Activated T-cell treated with anti-CD3 and anti-CD28 coated beads, Interleukin-2, amount 50 U/mL, for 72 hours (primary cell): ENCODE data around the gene METTL15. TPM values are rescaled to one million over a fixed set of nuclear protein-coding genes. Genes with fewer than 3 reads are reported as not detected.
"Not testable (repeated sequence)": the region's sequence is repeated elsewhere in the genome, so short reads cannot be mapped to it uniquely, and the experiment has no call there.

ENCODE experiments used
- ATAC-seq, 2 donors: fragments of 150-1000 bp; cut with Tn5 transposase; replicated peaks in 1 of 2; 2 replicates each; pipeline ENCODE4 v1.10.0; 2021; ENCODE audit warnings: moderate library complexity in 2 of 2, mild to moderate bottlenecking in 1 of 2
- DNase-seq, 2 donors: peaks; one replicate each; pipeline ENCODE4 v3.0.0; 2021 to 2022; ENCODE audit warnings: mixed read lengths in 1 of 2
- H3K27ac Mint-ChIP-seq: one replicate; pipeline ENCODE4 v1.8.0; 2022; ENCODE audit warnings: mild to moderate bottlenecking, moderate library complexity, mixed read lengths
- H3K27me3 Mint-ChIP-seq: one replicate; pipeline ENCODE4 v1.8.0; 2022; ENCODE audit warnings: low read depth, mixed read lengths
- H3K36me3 Mint-ChIP-seq, 2 donors: one replicate each; pipeline ENCODE4 v1.8.0; 2022; ENCODE audit warnings: mixed read lengths in 2 of 2, mild to moderate bottlenecking in 1 of 2; ENCODE audit not compliant: insufficient read depth in 2 of 2
- H3K4me1 Mint-ChIP-seq: one replicate; pipeline ENCODE4 v1.8.0; 2022; ENCODE audit warnings: low read depth, mixed read lengths
- H3K4me3 Mint-ChIP-seq, 2 donors: one replicate each; pipeline ENCODE4 v1.8.0; 2022; ENCODE audit warnings: mild to moderate bottlenecking in 2 of 2, mixed read lengths in 2 of 2, moderate library complexity in 2 of 2
- H3K9me3 Mint-ChIP-seq, 2 donors: one replicate each; pipeline ENCODE4 v1.8.0; 2022; ENCODE audit warnings: mixed read lengths in 2 of 2
- total RNA-seq, 2 donors: library from RNA; stranded (reverse); gene quantifications; one replicate each; pipeline ENCODE4 v1.2.3, GENCODE V29; 2022

METTL15 gene
- total RNA-seq, 2 donors from 2014 or later: 18.2 to 19.5 TPM

DNA sequence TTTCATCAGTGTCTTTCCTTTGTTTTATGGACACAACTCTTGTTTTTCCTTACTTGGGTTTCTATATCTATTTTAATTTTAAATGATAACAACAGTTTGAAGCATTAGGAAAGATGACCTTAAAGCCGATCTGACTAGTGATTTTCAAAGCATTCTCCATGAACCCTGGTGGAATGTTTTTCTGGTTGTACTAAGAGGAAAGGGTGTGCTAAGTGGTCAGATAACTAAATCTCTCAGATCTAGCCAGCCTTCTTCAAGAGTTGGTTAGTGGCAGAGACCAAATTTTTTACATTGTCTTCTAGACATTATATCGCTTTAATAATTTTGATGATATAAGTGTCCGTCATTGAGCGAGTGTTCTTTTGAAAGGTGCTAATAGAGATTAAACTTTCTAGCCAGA is 134.4 kb downstream of the METTL15 start:
- no peak for DNase-seq
- H3K36me3 Mint-ChIP-seq: peaks cover 2 to 19% of the 10 kb centered on the region in 2 donors

DNA sequence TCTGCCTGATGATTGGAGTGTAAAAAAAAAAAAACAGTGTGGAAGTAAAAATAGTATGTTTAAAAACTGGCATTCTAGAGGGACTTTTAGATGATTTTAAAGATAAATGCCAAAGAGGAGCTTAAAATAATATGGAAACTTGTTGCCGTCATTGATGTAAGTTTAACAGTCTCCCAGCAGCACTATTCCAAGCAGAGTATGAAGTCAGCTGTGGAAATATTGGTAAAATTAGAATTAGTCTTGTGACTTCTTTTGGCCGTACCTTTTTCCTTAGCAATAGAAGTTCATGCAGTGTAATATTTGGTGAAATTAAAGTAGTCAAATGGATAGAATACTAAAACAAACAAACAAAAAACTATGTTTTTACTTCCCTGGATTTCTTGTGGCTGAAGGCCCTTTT is 134.9 kb downstream of the METTL15 start:
- no peak overlapping the region for H3K4me3 Mint-ChIP-seq
- peaks cover 3% of the 10 kb centered on the region in 2 donors for H3K9me3 Mint-ChIP-seq
- no peak for DNase-seq
- peaks cover 2 to 19% of the 10 kb centered on the region in 2 donors for H3K36me3 Mint-ChIP-seq
- no peaks in the 10 kb centered on the region for H3K4me1 Mint-ChIP-seq
- no peaks in the 10 kb centered on the region for H3K27me3 Mint-ChIP-seq
- no peak for ATAC-seq
- no peak overlapping the region for H3K27ac Mint-ChIP-seq

More for the DNA sequence above, 134.4 kb downstream of the METTL15 start:
- Mint-ChIP-seq H3K4me1 (no peaks in the 10 kb centered on the region), H3K27me3 (no peaks in the 10 kb centered on the region), H3K4me3 (no peak overlapping the region), H3K27ac (no peak overlapping the region), H3K9me3 (peaks cover 3% of the 10 kb centered on the region in 2 donors)
- no peak for ATAC-seq

DNA sequence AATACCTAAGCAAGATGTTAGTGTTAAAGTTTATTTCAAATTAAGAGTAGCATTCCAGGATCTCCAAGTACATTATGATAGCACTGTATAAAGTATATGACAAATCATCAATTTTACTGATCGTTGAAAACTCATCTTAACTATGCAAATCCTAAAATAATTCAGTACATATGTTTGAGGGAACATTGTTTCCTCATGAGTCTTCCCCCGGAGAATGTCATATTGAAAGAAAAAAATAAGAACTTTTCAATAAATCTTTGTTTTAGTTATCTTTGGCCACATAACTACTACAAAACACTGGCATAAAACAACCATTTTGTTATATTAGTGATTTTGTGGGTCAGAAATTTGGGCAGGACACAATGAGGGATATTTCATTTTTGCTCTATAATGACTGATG is 135.4 kb downstream of the METTL15 start:
- ATAC-seq (no peak), DNase-seq (no peak)
- peaks cover 2 to 17% of the 10 kb centered on the region in 2 donors for H3K36me3 Mint-ChIP-seq
- H3K27me3 Mint-ChIP-seq: no peaks in the 10 kb centered on the region
- no peak overlapping the region for H3K27ac Mint-ChIP-seq
- H3K4me1 Mint-ChIP-seq: no peaks in the 10 kb centered on the region
- no peak overlapping the region for H3K4me3 Mint-ChIP-seq
- H3K9me3 Mint-ChIP-seq: peaks cover 3% of the 10 kb centered on the region in 2 donors

- Mint-ChIP-seq H3K36me3 (peaks cover 5 to 9% of the 10 kb centered on the region in 2 donors), H3K27ac (no peak overlapping the region), H3K4me1 (no peaks in the 10 kb centered on the region), H3K4me3 (no peak overlapping the region), H3K9me3 (peaks cover 0 to 8% of the 10 kb centered on the region in 2 donors), H3K27me3 (no peaks in the 10 kb centered on the region)
- no peak for ATAC-seq
- DNase-seq: no peak
Measured at GRCh38 chr11:28245131-28245530, 136.9 kb downstream of the METTL15 start.

- DNase-seq: no peak
- no peak overlapping the region for H3K27ac Mint-ChIP-seq
Measured at GRCh38 chr11:28250192-28250591, 142.0 kb downstream of the METTL15 start.

GRCh38 chr11:28251257-28251656 is 143.1 kb downstream of the METTL15 start:
- no peak for ATAC-seq
- no peaks in the 10 kb centered on the region for H3K4me1 Mint-ChIP-seq
- peaks cover 5 to 19% of the 10 kb centered on the region in 2 donors for H3K9me3 Mint-ChIP-seq
- H3K4me3 Mint-ChIP-seq: no peak overlapping the region
- H3K27ac Mint-ChIP-seq: no peak overlapping the region
- H3K36me3 Mint-ChIP-seq: peaks cover 16 to 20% of the 10 kb centered on the region in 2 donors
- no peak for DNase-seq
- H3K27me3 Mint-ChIP-seq: no peaks in the 10 kb centered on the region

More at GRCh38 chr11:28250192-28250591, 142.0 kb downstream of the METTL15 start:
- Mint-ChIP-seq H3K27me3 (no peaks in the 10 kb centered on the region), H3K36me3 (peaks cover 16% of the 10 kb centered on the region in 2 donors), H3K4me3 (no peak overlapping the region), H3K4me1 (no peaks in the 10 kb centered on the region), H3K9me3 (peaks cover 3 to 17% of the 10 kb centered on the region in 2 donors)
- no peak for ATAC-seq

DNA sequence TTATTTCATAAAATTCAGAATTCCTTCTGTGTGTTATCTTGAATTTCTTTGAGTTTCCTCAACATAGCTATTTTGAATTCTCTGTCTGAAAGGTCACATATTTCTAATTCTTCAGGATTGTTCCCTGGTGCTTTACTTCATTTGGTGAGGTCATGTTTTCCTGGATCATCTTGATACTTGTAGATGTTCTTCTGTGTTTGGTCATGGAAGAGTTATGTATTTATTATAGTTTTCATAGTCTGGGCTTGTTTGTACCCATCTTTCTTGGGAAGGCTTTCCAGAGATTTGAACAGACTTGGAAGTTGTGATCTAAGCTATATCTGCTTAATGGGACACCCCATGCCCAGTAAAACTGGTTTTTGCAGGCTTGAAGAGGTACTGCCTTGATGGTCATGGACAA is 149.6 kb downstream of the METTL15 start:
- peaks cover 14 to 30% of the 10 kb centered on the region in 2 donors for H3K36me3 Mint-ChIP-seq
- peaks cover 8 to 17% of the 10 kb centered on the region in 2 donors for H3K9me3 Mint-ChIP-seq
- no peak overlapping the region for H3K27ac Mint-ChIP-seq
- H3K27me3 Mint-ChIP-seq: no peaks in the 10 kb centered on the region
- no peak for ATAC-seq
- no peaks in the 10 kb centered on the region for H3K4me1 Mint-ChIP-seq
- no peak overlapping the region for H3K4me3 Mint-ChIP-seq
- no peak for DNase-seq

GRCh38 chr11:28259177-28259843 is 151.1 kb downstream of the METTL15 start:
- Mint-ChIP-seq H3K27ac (no peak overlapping the region), H3K4me1 (no peaks in the 10 kb centered on the region), H3K9me3 (peaks cover 8 to 10% of the 10 kb centered on the region in 2 donors), H3K36me3 (peaks cover 8 to 29% of the 10 kb centered on the region in 2 donors), H3K4me3 (no peak overlapping the region), H3K27me3 (no peaks in the 10 kb centered on the region)
- ATAC-seq (no peak), DNase-seq (no peak)

GRCh38 chr11:28268925-28269324 is 160.7 kb downstream of the METTL15 start:
- ATAC-seq: no peak
- peaks cover 8 to 10% of the 10 kb centered on the region in 2 donors for H3K9me3 Mint-ChIP-seq

GRCh38 chr11:28269586-28269985 is 161.4 kb downstream of the METTL15 start:
- no peak overlapping the region for H3K27ac Mint-ChIP-seq
- ATAC-seq (no peak), DNase-seq (no peak)
- no peaks in the 10 kb centered on the region for H3K27me3 Mint-ChIP-seq
- no peak overlapping the region for H3K4me3 Mint-ChIP-seq
- peaks cover 14 to 15% of the 10 kb centered on the region in 2 donors for H3K36me3 Mint-ChIP-seq
- peaks cover 8 to 10% of the 10 kb centered on the region in 2 donors for H3K9me3 Mint-ChIP-seq
- no peaks in the 10 kb centered on the region for H3K4me1 Mint-ChIP-seq

More at GRCh38 chr11:28268925-28269324, 160.7 kb downstream of the METTL15 start:
- H3K27me3 Mint-ChIP-seq: no peaks in the 10 kb centered on the region
- H3K27ac Mint-ChIP-seq: no peak overlapping the region
- DNase-seq: no peak
- H3K4me1 Mint-ChIP-seq: no peaks in the 10 kb centered on the region
- no peak overlapping the region for H3K4me3 Mint-ChIP-seq
- peaks cover 14 to 16% of the 10 kb centered on the region in 2 donors for H3K36me3 Mint-ChIP-seq

DNA sequence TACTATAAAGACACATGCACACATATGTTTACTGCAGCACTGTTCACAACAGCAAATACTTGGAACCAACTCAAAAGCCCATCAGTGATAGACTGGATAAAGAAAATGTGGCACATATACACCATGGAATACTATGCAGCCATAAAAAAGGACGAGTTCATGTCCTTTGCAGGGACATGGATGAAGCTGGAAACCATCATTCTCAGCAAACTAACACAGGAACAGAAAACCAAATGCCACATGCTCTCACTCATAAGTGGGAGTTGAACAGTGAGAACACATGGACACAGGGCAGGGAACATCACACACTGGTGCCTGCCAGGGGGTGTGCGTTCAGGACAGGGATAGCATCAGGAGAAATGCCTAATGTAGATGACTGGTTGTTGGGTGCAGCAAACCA is 164.1 kb downstream of the METTL15 start:
- not testable (repeated sequence) for H3K27ac Mint-ChIP-seq, DNase-seq, ATAC-seq, H3K4me3 Mint-ChIP-seq, H3K27me3 Mint-ChIP-seq, H3K9me3 Mint-ChIP-seq, H3K4me1 Mint-ChIP-seq, H3K36me3 Mint-ChIP-seq

- peaks cover 0 to 2% of the 10 kb centered on the region in 2 donors for H3K9me3 Mint-ChIP-seq
- H3K4me3 Mint-ChIP-seq: no peak overlapping the region
- H3K27ac Mint-ChIP-seq: no peak overlapping the region
- H3K4me1 Mint-ChIP-seq: no peaks in the 10 kb centered on the region
- no peaks in the 10 kb centered on the region for H3K27me3 Mint-ChIP-seq
- DNase-seq (no peak), ATAC-seq (no peak)
- peaks cover 1 to 4% of the 10 kb centered on the region in 2 donors for H3K36me3 Mint-ChIP-seq
Measured at GRCh38 chr11:28274216-28274615, 166.0 kb downstream of the METTL15 start.

DNA sequence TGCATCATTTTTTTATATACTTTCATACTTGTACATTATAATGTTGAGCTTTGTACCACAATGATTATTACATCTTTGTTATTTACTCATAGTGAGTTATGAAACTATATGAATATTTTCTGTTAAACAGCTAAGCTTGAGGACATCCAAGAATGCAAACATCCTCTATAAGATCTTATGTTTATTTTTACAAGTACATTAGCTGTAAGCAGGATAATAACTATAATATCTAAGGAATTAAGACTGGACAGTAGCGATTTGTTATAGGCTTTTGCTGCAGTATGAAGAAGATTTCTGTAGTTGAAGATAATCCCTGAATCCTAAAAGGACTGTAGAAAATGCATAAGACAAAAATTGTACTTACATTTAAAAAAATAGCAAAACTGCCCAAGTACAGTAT is 176.0 kb downstream of the METTL15 start:
- Mint-ChIP-seq H3K27ac (peak overlapping the region; percentile 63), H3K36me3 (peaks cover 0 to 5% of the 10 kb centered on the region in 2 donors), H3K9me3 (peaks cover 3 to 4% of the 10 kb centered on the region in 2 donors), H3K4me1 (no peaks in the 10 kb centered on the region), H3K27me3 (no peaks in the 10 kb centered on the region), H3K4me3 (no peak overlapping the region)
- DNase-seq (no peak), ATAC-seq (no peak)

GRCh38 chr11:28289444-28289843 is 181.3 kb downstream of the METTL15 start:
- Mint-ChIP-seq H3K36me3 (peaks cover 3 to 8% of the 10 kb centered on the region in 2 donors), H3K27ac (no peak overlapping the region), H3K4me1 (no peaks in the 10 kb centered on the region), H3K27me3 (no peaks in the 10 kb centered on the region), H3K4me3 (no peak overlapping the region), H3K9me3 (peaks cover 0 to 2% of the 10 kb centered on the region in 2 donors)
- DNase-seq (no peak), ATAC-seq (no peak)
